H1 (cell line): Measurements from ENCODE around the gene SRRM5. TPM values are rescaled to one million over a fixed set of nuclear protein-coding genes. Genes with fewer than 3 reads are reported as not detected.

Experiments
- CTCF ChIA-PET: fragments of 300-600 bp; sonication (Branson Sonifier 250); formaldehyde crosslinking; loops from one replicate; lab custom pipeline; 2021; ENCODE audit not compliant: partially characterized antibody; lab: Charles Lee
- POLR2A ChIA-PET: fragments of 300-600 bp; sonication (Branson Sonifier 250); formaldehyde crosslinking; loops from one replicate; lab custom pipeline; 2021; ENCODE audit warnings: inconsistent platforms; ENCODE audit not compliant: partially characterized antibody; lab: Charles Lee
- DNase-seq, 2 experiments: peaks; one replicate each; pipeline versions ENCODE4 v3.0.0 to v3.0.0-alpha.2; 2010 to 2022; ENCODE audit warnings: low spot score in 2 of 2, low read depth in 1 of 2, mixed read lengths in 1 of 2
- FAIRE-seq: peaks from 2 replicates; lab custom pipeline; 2011; peaks lifted over from hg19 to GRCh38; lab: Jason Lieb, UNC
- H2AFZ ChIP-seq: 2 replicates; pipeline ENCODE4 v1.8.1; 2012; ENCODE audit warnings: low read length, inconsistent platforms
- H2AK5ac ChIP-seq: 2 replicates; pipeline ENCODE4 v1.6.1; 2013; ENCODE audit warnings: low read depth, low read length
- H2BK120ac ChIP-seq: replicated peaks from 2 replicates; pipeline ENCODE3; 2013; ENCODE audit warnings: low read depth, low read length, inconsistent platforms
- H2BK12ac ChIP-seq: 2 replicates; pipeline ENCODE4 v1.6.1; 2013; ENCODE audit warnings: low read depth, low read length
- H2BK15ac ChIP-seq: 2 replicates; pipeline ENCODE4 v1.6.1; 2013; ENCODE audit warnings: low read length
- H2BK20ac ChIP-seq: 2 replicates; pipeline ENCODE4 v1.6.1; 2013; ENCODE audit warnings: low read length
- H2BK5ac ChIP-seq: 2 replicates; pipeline ENCODE4 v1.6.1; 2013; ENCODE audit warnings: low read depth, low read length
- H3K14ac ChIP-seq: 2 replicates; pipeline ENCODE4 v1.6.1; 2013; ENCODE audit warnings: inconsistent platforms; ENCODE audit not compliant: insufficient read length
- H3K18ac ChIP-seq: 2 replicates; pipeline ENCODE4 v1.6.1; 2013; ENCODE audit warnings: low read length; ENCODE audit errors: extremely low read depth
- H3K23ac ChIP-seq: 2 replicates; pipeline ENCODE4 v1.6.1; 2013; ENCODE audit warnings: inconsistent platforms; ENCODE audit not compliant: insufficient read length
- H3K23me2 ChIP-seq: 2 replicates; pipeline ENCODE4 v1.6.1; 2013; ENCODE audit warnings: low read depth, low read length
- H3K27ac ChIP-seq: 2 replicates; pipeline ENCODE4 v1.6.1; 2011; ENCODE audit warnings: low read depth, low read length, inconsistent platforms
- H3K27me3 ChIP-seq, 4 experiments: replicated peaks in 1 of 4; 1 replicate in 1 of 4; 2 replicates in 3 of 4; pipeline versions ENCODE4 v1.6.1 to v1.8.1; 2011 to 2013; ENCODE audit warnings: low read length in 3 of 4, mild to moderate bottlenecking in 3 of 4, inconsistent platforms in 2 of 4, mixed read lengths in 2 of 4, moderate library complexity in 1 of 4; ENCODE audit not compliant: control insufficient read depth in 3 of 4, insufficient read depth in 3 of 4; ENCODE audit errors: extremely low read depth in 1 of 4
- H3K36me3 ChIP-seq, 4 experiments: 2 replicates each; pipeline versions ENCODE4 v1.6.1 to v1.8.1; 2011 to 2013; ENCODE audit warnings: mild to moderate bottlenecking in 4 of 4, low read length in 3 of 4, moderate library complexity in 2 of 4, control low read depth in 1 of 4, inconsistent platforms in 1 of 4; ENCODE audit not compliant: insufficient read depth in 4 of 4, control insufficient read depth in 2 of 4
- H3K4ac ChIP-seq: replicated peaks from 2 replicates; pipeline ENCODE3; 2013; ENCODE audit warnings: low read length, low read depth, mixed read lengths, inconsistent platforms; ENCODE audit not compliant: insufficient read length
- H3K4me1 ChIP-seq, 4 experiments: replicated peaks in 1 of 4; 1 replicate in 1 of 4; 2 replicates in 3 of 4; pipeline versions ENCODE4 v1.6.1 to v1.8.1; 2011 to 2013; ENCODE audit warnings: low read length in 3 of 4, inconsistent platforms in 2 of 4, mixed read lengths in 1 of 4; ENCODE audit not compliant: insufficient read depth in 4 of 4, control insufficient read depth in 3 of 4
- H3K4me2 ChIP-seq, 2 experiments: 2 replicates each; pipeline versions ENCODE4 v1.6.1 to v1.8.1; 2011 to 2013; ENCODE audit warnings: low read depth in 2 of 2, low read length in 2 of 2, control low read depth in 1 of 2, inconsistent platforms in 1 of 2, mild to moderate bottlenecking in 1 of 2; ENCODE audit not compliant: insufficient read depth in 1 of 2
- H3K4me3 ChIP-seq, 4 experiments: fragments of 200-600, 300-600 bp in 1 of 4; sonication (generic), shearing (Covaris generic), sonication (Bioruptor Twin) in 1 of 4; 2 replicates each; pipeline versions ENCODE4 v1.5.1 to v1.8.1; 2011 to 2016; ENCODE audit warnings: low read length in 4 of 4, low read depth in 3 of 4, control low read depth in 2 of 4, inconsistent platforms in 2 of 4, mild to moderate bottlenecking in 2 of 4, mixed read lengths in 1 of 4, moderate library complexity in 1 of 4; ENCODE audit not compliant: insufficient read depth in 2 of 4; ENCODE audit errors: extremely low read depth in 1 of 4
- H3K56ac ChIP-seq: replicated peaks from 2 replicates; pipeline ENCODE3; 2013; ENCODE audit warnings: low read depth, mild to moderate bottlenecking, mixed read lengths, low read length, inconsistent platforms; ENCODE audit not compliant: insufficient read length
- H3K79me1 ChIP-seq: 2 replicates; pipeline ENCODE4 v1.6.1; 2013; ENCODE audit warnings: low read depth, low read length, control low read depth
- H3K79me2 ChIP-seq, 2 experiments: 2 replicates each; pipeline versions ENCODE4 v1.6.1 to v1.8.1; 2012 to 2013; ENCODE audit warnings: low read length in 2 of 2, mild to moderate bottlenecking in 2 of 2, inconsistent platforms in 1 of 2; ENCODE audit not compliant: insufficient read depth in 2 of 2, control insufficient read depth in 1 of 2
- H3K9ac ChIP-seq, 4 experiments: replicated peaks in 1 of 4; 1 replicate in 1 of 4; 2 replicates in 3 of 4; pipeline versions ENCODE4 v1.6.1 to v1.8.1; 2011 to 2013; ENCODE audit warnings: low read depth in 3 of 4, low read length in 3 of 4, control low read depth in 2 of 4, mild to moderate bottlenecking in 2 of 4, moderate library complexity in 2 of 4, inconsistent platforms in 1 of 4; ENCODE audit errors: extremely low read depth in 1 of 4
- H3K9me3 ChIP-seq, 2 experiments: 2 replicates each; pipeline versions ENCODE4 v1.6.1 to v1.8.1; 2012 to 2013; ENCODE audit warnings: mild to moderate bottlenecking in 2 of 2, moderate library complexity in 2 of 2, control low read depth in 1 of 2, inconsistent platforms in 1 of 2, low read depth in 1 of 2, low read length in 1 of 2, mixed read lengths in 1 of 2; ENCODE audit not compliant: insufficient read depth in 2 of 2
- H4K20me1 ChIP-seq, 2 experiments: replicated peaks in 1 of 2; 2 replicates each; pipeline versions ENCODE3 to v1.8.1; 2011 to 2013; ENCODE audit warnings: inconsistent platforms in 2 of 2, low read length in 2 of 2, mild to moderate bottlenecking in 1 of 2; ENCODE audit not compliant: insufficient read depth in 2 of 2, control insufficient read depth in 1 of 2
- H4K5ac ChIP-seq: 2 replicates; pipeline ENCODE4 v1.6.1; 2013; ENCODE audit warnings: low read length, low read depth, mixed read lengths, inconsistent platforms; ENCODE audit not compliant: insufficient read length
- H4K8ac ChIP-seq: 2 replicates; pipeline ENCODE4 v1.8.0; 2013; ENCODE audit warnings: mild to moderate bottlenecking, moderate library complexity, low read length, inconsistent platforms; ENCODE audit not compliant: insufficient read depth; ENCODE audit errors: extremely low read depth
- H4K91ac ChIP-seq: replicated peaks from 2 replicates; pipeline ENCODE3; 2013; ENCODE audit warnings: low read length, mixed read lengths, inconsistent platforms; ENCODE audit not compliant: insufficient read length
- CTBP2 ChIP-seq: IDR thresholded peaks from 2 replicates; pipeline ENCODE4 v1.7.0; 2011; ENCODE audit warnings: borderline replicate concordance, mild to moderate bottlenecking, moderate library complexity, mixed read lengths, low read length; ENCODE audit not compliant: insufficient read depth, insufficient read length
- JUND ChIP-seq: IDR thresholded peaks from 2 replicates; pipeline ENCODE4 v1.6.1; 2011; ENCODE audit warnings: mild to moderate bottlenecking, improper control_type of control experiment, low read length
- KDM5A ChIP-seq: fragments of 200-600 bp; IDR thresholded peaks from 2 replicates; pipeline ENCODE4 v1.7.1; 2012; ENCODE audit warnings: mild to moderate bottlenecking, low read length, inconsistent platforms, mixed read lengths
- MAX ChIP-seq: IDR thresholded peaks from 2 replicates; pipeline ENCODE4 v1.6.1; 2012; ENCODE audit warnings: inconsistent platforms
- PHF8 ChIP-seq: fragments of 200-600 bp; sonication (generic); conservative IDR thresholded peaks from 2 replicates; pipeline ENCODE4 v1.7.1; 2012; ENCODE audit warnings: low read depth, mild to moderate bottlenecking, inconsistent platforms, low read length, moderate library complexity
- POU5F1 ChIP-seq: IDR thresholded peaks from 2 replicates; pipeline ENCODE4 v1.6.1; 2011; ENCODE audit warnings: low read depth, mild to moderate bottlenecking, low read length, moderate library complexity
- RBBP5 ChIP-seq: IDR thresholded peaks from 2 replicates; pipeline ENCODE4 v1.7.1; 2012; ENCODE audit warnings: low read depth, mild to moderate bottlenecking, inconsistent platforms, low read length, moderate library complexity, borderline replicate concordance
- SIN3A ChIP-seq, 2 experiments: IDR thresholded peaks in 1 of 2; conservative IDR thresholded peaks in 1 of 2; 2 replicates each; pipeline ENCODE4 v1.6.1; 2011 to 2012; ENCODE audit warnings: low read length in 2 of 2, improper control_type of control experiment in 1 of 2, low read depth in 1 of 2, mild to moderate bottlenecking in 1 of 2
- SIX5 ChIP-seq: IDR thresholded peaks from 2 replicates; pipeline ENCODE4 v1.6.1; 2011; ENCODE audit warnings: mild to moderate bottlenecking, low read depth, low read length
- SP2 ChIP-seq: IDR thresholded peaks from 2 replicates; pipeline ENCODE4 v1.6.1; 2012; ENCODE audit warnings: mild to moderate bottlenecking, low read length, inconsistent platforms
- WGBS, 2 experiments: shearing (Covaris generic) in 1 of 2; methylation state at CpG; one replicate each; pipeline versions ENCODE4 v1.1.6 to v1.1.7; 2013 to 2015; ENCODE audit warnings: low lambda C conversion rate in 2 of 2, mixed read lengths in 2 of 2, inconsistent platforms in 1 of 2, low coverage in 1 of 2, missing lambda C conversion rate in 1 of 2; ENCODE audit not compliant: insufficient replicate concordance in 2 of 2, insufficient coverage in 1 of 2, insufficient read length in 1 of 2; ENCODE audit errors: extremely low coverage in 1 of 2, missing lambda C conversion rate in 1 of 2; 5-methylcytosine and 5-hydroxymethylcytosine counted together
- polyA plus RNA-seq, 7 experiments: library from polyadenylated mRNA; depleted of rRNA in 3 of 7; stranded (reverse) in 5 of 7; unstranded in 2 of 7; fragments of >200 nt in 5 of 7; fragments of 200-250 nt in 2 of 7; gene quantifications; 1 replicate in 5 of 7; 2 replicates in 1 of 7; 4 replicates in 1 of 7; pipeline versions ENCODE4 v1.2.1 to v1.2.3, GENCODE V29; 2011 to 2013; ENCODE audit warnings: missing spikeins in 2 of 7, mixed read lengths in 2 of 7
- total RNA-seq: library from RNA; stranded (reverse); fragmentation: NEBNext Ultra II Directional; extraction: Animal tissue kit (Norgen Biotek cat#: 25700); gene quantifications from 2 replicates; pipeline ENCODE4 v1.2.1, GENCODE V29; 2021

The SRRM5 gene
- total and polyA plus RNA-seq, 2 of the 8 experiments (the other 6 are each of a cell fraction or from before 2014, with no cell fraction given) = 0.06 to 0.11 TPM

- 0 out of 2 replicates have a peak within 1 kb of the TSS, but pooled peaks have one; percentile 72 for H2BK20ac ChIP-seq
- no peak within 1 kb of the TSS; the same call in 1 of the 2 replicates for H2AFZ ChIP-seq
- CTCF ChIA-PET = no interaction called here
- peak within 1 kb of the TSS; percentile 48 for H4K91ac ChIP-seq
- H3K4me2 ChIP-seq = peak within 1 kb of the TSS; percentile 89 to 92
- H3K27me3 ChIP-seq = peaks cover 11 to 48% (median 29%) of the 10 kb centered on the region in 4 experiments
- no peaks in the 10 kb centered on the region for H3K36me3 ChIP-seq
- no peak within 1 kb of the TSS for H3K4ac ChIP-seq
- H3K4me1 ChIP-seq = peaks cover 6 to 24% (median 16%) of the 10 kb centered on the region in 4 experiments
- DNase-seq (peak in 1 of 2 experiments; percentile 66), FAIRE-seq (no peak)
- H3K9ac ChIP-seq = peak within 1 kb of the TSS in 2 of 4 experiments; percentile 43 to 51; a peak in 4 of 7 replicates
- no peak within 1 kb of the TSS; the same call in 1 of the 2 replicates for H4K8ac ChIP-seq
- peaks cover 18% of the 10 kb centered on the region for H3K23me2 ChIP-seq
- no peaks in the 10 kb centered on the region for H3K9me3 ChIP-seq
- H2BK120ac ChIP-seq = no peak within 1 kb of the TSS
- 0% methylated on average over 2 of the region's 110 CpGs; no CpG with 5 or more reads in 1 of the 2 experiments for WGBS, 2 experiments
- no peak within 1 kb of the TSS for H3K23ac ChIP-seq
- H3K79me1 ChIP-seq = peaks cover 2% of the 10 kb centered on the region; the same call in 1 of the 2 replicates
- peak within 1 kb of the TSS; percentile 65 for H3K18ac ChIP-seq
- H2BK12ac ChIP-seq = peak within 1 kb of the TSS; percentile 78; the same call in 1 of the 2 replicates
- POLR2A ChIA-PET = interaction anchor here (1.5 to 1.7 kb wide), 2 partner anchors 11 to 18 kb away, joined by 3 to 4 read pairs; no protein-coding TSS in a partner anchor
- H3K79me2 ChIP-seq = no peaks in the 10 kb centered on the region
- H2BK15ac ChIP-seq = peak within 1 kb of the TSS; percentile 92; the same call in 1 of the 2 replicates
- no peak within 1 kb of the TSS for H3K27ac ChIP-seq
- no peaks in the 10 kb centered on the region for H4K20me1 ChIP-seq
- no peak within 1 kb of the TSS for H3K14ac ChIP-seq
- H4K5ac ChIP-seq = no peak within 1 kb of the TSS
- no peak within 1 kb of the TSS for H3K56ac ChIP-seq
- peak within 1 kb of the TSS; percentile 72 to 92 (median 82) for H3K4me3 ChIP-seq
- H2AK5ac ChIP-seq = no peak within 1 kb of the TSS; the same call in 1 of the 2 replicates
- H2BK5ac ChIP-seq = peak within 1 kb of the TSS; percentile 85; the same call in 1 of the 2 replicates
- no peak for TF ChIP-seq CTBP2
- no peak for TF ChIP-seq KDM5A
- TF ChIP-seq POU5F1 = no peak
- TF ChIP-seq SIN3A (conservative IDR thresholded peaks at IDR 0.05 in 1 of 2, IDR thresholded peaks at IDR 0.05 in 1 of 2; ENCODE audit: low read depth in 1 of 2, low read length in 2 of 2) = 0 out of 4 replicates have a peak, but pooled peaks of 1 of the 2 experiments have one; percentile 20
- no peak for TF ChIP-seq SP2
- no peak for TF ChIP-seq JUND
- no peak for TF ChIP-seq SIX5
- 0 out of 2 replicates have a peak, but pooled peaks have one; percentile 32 for TF ChIP-seq PHF8
- TF ChIP-seq RBBP5 = peak; percentile 33; the same call in 1 of the 2 replicates
- TF ChIP-seq MAX = peak; percentile 85
Measured at GRCh38 chr19:43639519-43640423, 27.9 kb downstream of the SRRM5 start, which contains the start of gene CADM4. Gene CADM4, minus strand, starts transcription at chr19:43639850. Its CDS starts 60 bp downstream, at chr19:43639790.
